Cardiac fibroblast (primary cell): ENCODE results near the gene PGM1.

Experiments
- DNase-seq, 2 donors: peaks; one replicate each; pipeline versions ENCODE4 v3.0.0 to v3.0.0-alpha.2; 2010; ENCODE audit warnings: low read depth in 2 of 2
- H3K4me3 ChIP-seq, 2 donors: replicated peaks in 1 of 2; 1 replicate in 1 of 2; 2 replicates in 1 of 2; pipeline ENCODE4 v1.5.1; 2011; ENCODE audit warnings: low read depth in 2 of 2, low read length in 2 of 2, mild to moderate bottlenecking in 2 of 2, moderate library complexity in 1 of 2
- CTCF ChIP-seq: IDR thresholded peaks from one replicate; pipeline ENCODE4 v1.5.1; 2011; ENCODE audit warnings: low read depth, mild to moderate bottlenecking, low read length, inconsistent platforms

The PGM1 gene

GRCh38 chr1:63643517-63643916 is 50.3 kb downstream of the PGM1 start:
- no peak for DNase-seq
- no peak overlapping the region for H3K4me3 ChIP-seq
- no peak for TF ChIP-seq CTCF

- no peak for DNase-seq
- TF ChIP-seq CTCF: no peak
- H3K4me3 ChIP-seq: no peak overlapping the region
Measured at GRCh38 chr1:63643926-63644325, 50.7 kb downstream of the PGM1 start.

- no peak overlapping the region for H3K4me3 ChIP-seq
- TF ChIP-seq CTCF: no peak
- peak in 1 of 2 donors; percentile 63 for DNase-seq
Measured at GRCh38 chr1:63645317-63645716, 52.1 kb downstream of the PGM1 start.

GRCh38 chr1:63648689-63649088 is 55.5 kb downstream of the PGM1 start:
- TF ChIP-seq CTCF: no peak
- DNase-seq: no peak
- no peak overlapping the region for H3K4me3 ChIP-seq

- DNase-seq: peak; percentile 16 to 69
- no peak overlapping the region for H3K4me3 ChIP-seq
- TF ChIP-seq CTCF: no peak
Measured at GRCh38 chr1:63651161-63651701, 58.0 kb downstream of the PGM1 start.

- no peak overlapping the region for H3K4me3 ChIP-seq
- TF ChIP-seq CTCF: no peak
- DNase-seq: no peak
Measured at GRCh38 chr1:63653976-63654375, 60.8 kb downstream of the PGM1 start.

- DNase-seq: no peak
- no peak for TF ChIP-seq CTCF
- no peak overlapping the region for H3K4me3 ChIP-seq
Measured at GRCh38 chr1:63659448-63659847, 66.2 kb downstream of the PGM1 start.
